GM19043 (cell line): ENCODE results near the gene NEK11.
A peak's percentile ranks its signal among the peaks of the same experiment; 100 is the strongest.

Experiments used
- ATAC-seq: cut with Tn5 transposase; IDR thresholded peaks from one replicate; pipeline ENCODE4 v1.9.1; 2021; ENCODE audit warnings: low read depth; ENCODE audit not compliant: unreplicated experiment

NEK11 gene

DNA sequence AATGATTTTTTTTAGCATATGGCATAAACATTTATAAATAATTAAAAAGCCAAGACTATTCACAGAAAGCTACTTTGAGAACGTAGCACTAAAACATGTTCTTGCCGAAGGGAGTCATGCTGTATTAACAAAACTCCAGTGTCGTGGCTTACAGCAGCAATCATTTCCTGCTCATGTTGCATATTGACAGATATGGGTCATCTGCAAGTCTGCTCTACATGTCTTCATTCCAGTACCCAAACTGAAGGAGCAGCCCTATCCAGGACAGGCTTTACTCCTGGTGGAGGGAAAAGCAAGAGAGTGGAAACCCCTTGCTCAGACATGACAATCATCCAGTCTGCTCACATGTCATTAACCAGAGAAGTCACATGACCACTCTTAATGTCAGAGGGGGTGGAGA, 87.6 kb downstream of the NEK11 start:
- ATAC-seq = no peak

- ATAC-seq = no peak
Measured at GRCh38 chr3:131125684-131126083, 99.0 kb downstream of the NEK11 start.

- ATAC-seq = no peak
Measured at GRCh38 chr3:131140891-131141290, 114.2 kb downstream of the NEK11 start.

- ATAC-seq = no peak
Measured at GRCh38 chr3:131141770-131142169, 115.1 kb downstream of the NEK11 start.

DNA sequence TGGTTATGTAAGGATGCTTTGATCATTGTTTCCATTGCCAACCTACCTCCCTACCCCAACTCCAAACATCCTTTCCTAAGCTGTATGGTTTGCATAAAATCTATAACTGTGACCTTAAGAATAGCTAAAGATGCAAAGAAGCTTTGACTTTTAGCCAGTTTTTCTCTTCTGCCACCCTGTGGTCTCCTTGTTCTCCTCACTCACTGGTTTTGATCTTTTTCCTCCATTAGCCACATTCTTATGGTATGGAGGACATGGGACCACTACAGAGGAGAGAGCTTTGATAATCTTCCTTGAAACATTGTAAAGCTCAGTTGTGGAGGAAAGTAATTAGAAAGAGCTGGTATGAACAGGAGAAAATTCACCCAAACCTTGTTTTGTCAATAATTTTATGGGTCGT, 115.9 kb downstream of the NEK11 start:
- ATAC-seq = no peak

- ATAC-seq = no peak
Measured at GRCh38 chr3:131143802-131144201, 117.1 kb downstream of the NEK11 start.

DNA sequence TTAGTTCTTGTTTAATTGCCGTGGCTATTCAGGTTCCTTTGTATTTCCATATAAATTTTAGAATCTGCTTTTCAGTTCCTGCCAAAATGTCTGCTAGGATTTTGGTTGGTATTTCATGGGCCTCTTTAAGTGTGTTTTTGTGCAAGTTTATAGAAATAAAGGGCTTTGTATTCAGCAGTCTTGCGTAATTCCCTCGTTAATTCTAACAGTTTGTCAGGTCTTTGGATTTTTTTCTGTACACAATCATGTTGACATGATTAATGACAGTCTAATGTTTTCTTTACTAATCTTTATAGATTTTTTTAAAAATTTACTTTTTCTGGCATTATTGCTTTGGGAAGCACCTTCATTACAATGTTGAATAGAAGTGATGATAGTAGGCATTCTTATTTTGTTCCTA, 120.9 kb downstream of the NEK11 start:
- no peak for ATAC-seq

- ATAC-seq = no peak
Measured at GRCh38 chr3:131158434-131158833, 131.8 kb downstream of the NEK11 start.

DNA sequence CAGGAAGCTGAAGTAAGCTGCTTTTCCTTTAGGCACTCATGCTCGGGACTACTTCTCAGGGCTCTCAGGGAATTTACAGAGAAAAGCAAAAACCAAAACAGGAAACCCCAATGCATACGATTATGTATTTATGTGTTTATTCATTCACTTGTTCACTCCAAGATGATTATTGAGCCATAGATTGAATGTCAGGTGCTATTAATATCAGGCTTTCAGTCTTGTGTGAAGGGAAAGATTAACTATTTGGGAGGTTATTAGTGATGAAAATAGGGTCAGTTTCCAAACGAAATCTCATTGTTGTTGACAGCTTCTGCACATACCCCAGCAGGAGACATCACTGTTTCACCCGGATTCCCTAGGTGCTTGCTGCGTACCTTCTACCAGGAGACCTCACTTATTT, 135.8 kb downstream of the NEK11 start:
- ATAC-seq = no peak

GRCh38 chr3:131167867-131168266, 141.2 kb downstream of the NEK11 start:
- no peak for ATAC-seq

DNA sequence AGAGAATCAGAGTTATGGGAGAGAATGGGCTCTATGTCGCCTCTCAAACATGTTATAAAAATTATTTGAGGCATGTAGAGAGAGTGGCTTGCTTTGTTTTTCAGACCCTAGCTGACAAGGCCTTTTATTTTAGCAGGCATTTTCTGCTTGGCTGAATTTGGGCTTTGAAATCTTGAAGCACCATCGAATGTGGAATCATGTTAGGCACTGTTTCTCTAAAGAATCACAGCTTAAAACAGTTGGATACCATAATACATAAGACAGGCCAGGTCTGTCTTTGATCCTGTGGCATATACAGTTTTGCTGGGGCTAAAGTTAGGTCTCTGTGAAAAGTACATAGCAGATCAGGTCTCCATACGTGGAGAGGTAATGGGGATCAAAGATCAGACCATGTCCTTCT, 142.7 kb downstream of the NEK11 start:
- no peak for ATAC-seq

GRCh38 chr3:131172502-131173200, 146.0 kb downstream of the NEK11 start:
- ATAC-seq = no peak

- peak; percentile 95 for ATAC-seq
Measured at GRCh38 chr3:131174752-131175151, 148.1 kb downstream of the NEK11 start.

DNA sequence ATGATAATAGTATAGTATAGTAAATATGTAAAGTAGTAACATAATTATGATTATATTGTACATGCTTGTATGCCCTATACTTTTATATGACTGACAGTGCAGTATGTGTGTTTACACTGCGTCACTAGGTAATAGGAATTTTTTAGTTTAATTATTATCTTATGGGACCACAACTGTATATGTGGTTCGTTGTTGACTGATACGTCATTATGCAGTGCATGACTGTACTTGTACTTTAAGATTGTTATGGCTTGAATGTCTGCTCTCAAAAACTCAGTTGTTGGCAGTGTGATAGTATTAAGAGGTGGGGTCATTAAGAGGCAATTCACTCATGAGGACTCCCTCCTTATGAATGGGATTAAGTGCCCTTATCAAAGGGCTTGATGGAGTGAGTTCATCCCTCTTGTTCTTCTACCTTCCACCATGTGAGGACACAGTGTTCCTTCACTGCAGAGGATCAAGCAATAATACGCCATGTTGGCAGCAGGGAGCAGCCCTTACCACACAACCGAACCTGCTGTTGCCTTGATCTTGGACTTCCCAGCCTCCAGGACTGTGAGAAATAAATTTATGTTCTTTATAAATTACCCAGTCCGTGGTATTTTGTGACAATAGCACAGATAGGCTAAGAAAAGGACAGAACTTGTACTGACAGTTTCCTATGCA, 152.2 kb downstream of the NEK11 start:
- ATAC-seq = no peak

DNA sequence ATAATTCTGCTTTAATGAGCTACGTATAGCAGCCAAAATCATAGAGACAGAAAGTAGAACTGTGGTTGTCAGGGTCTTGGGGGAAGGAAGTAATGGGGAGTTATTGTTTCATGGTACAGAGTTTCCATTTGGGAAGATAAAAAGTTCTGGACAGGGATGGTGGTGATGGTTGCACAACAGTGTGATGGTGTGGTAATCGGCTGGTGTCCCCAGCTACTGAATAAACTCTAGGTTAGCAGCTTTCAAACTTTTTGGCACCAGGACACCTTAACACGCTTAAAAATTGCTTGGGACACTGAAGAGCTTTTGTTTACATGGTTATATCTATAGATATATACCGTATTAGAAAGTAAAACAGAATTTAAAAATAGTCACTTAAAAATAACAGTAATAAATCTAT, 166.0 kb downstream of the NEK11 start:
- ATAC-seq = no peak

- ATAC-seq = no peak
Measured at GRCh38 chr3:131193641-131194238, 167.1 kb downstream of the NEK11 start.

DNA sequence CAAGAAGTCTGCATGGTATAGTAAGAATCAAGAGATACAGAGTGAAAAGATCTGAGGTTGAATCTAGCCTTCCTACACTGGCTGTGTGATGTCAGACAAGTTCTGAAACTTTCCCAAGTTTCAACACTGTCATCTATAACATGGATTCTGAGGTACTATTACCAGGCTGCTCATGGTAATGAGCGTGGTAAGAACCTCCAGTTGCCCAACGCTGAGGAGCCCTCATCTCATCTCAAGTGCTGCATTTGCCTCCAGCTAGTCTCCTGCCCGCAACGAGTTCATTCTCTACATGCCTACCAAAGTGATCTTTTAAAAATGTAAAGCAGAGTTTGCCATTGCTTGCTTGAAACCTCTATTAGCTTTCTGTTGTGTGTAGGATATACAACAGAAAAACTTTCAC, 168.1 kb downstream of the NEK11 start:
- ATAC-seq = no peak

DNA sequence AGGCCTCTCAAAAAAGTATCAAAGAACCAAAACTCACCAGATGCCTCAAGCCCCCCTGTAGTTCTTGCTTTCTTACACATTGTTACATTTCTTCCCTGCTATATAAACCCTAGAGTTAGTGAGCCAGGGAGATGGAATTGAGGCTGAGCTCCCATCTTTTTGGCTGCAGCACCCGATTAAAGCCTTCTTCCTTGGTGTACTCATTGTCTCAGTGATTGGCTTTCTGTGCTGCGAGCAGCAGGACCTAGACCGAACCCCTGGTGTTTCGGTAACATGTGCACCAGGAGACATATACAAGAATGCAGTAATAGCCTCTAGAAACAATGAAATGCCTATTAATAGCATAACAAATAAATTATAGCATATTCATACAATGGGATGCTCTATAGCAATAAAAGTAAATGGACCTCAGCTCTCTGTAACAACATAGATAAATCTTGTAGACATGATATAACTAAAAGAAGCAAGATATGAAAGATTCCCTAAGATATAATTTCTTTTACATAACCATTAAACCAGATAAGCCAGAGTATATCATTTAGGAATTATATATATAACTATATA, 174.0 kb downstream of the NEK11 start:
- ATAC-seq = no peak

GRCh38 chr3:131216330-131216729, 189.7 kb downstream of the NEK11 start:
- no peak for ATAC-seq

- ATAC-seq = no peak
Measured at GRCh38 chr3:131216801-131217200, 190.1 kb downstream of the NEK11 start.

DNA sequence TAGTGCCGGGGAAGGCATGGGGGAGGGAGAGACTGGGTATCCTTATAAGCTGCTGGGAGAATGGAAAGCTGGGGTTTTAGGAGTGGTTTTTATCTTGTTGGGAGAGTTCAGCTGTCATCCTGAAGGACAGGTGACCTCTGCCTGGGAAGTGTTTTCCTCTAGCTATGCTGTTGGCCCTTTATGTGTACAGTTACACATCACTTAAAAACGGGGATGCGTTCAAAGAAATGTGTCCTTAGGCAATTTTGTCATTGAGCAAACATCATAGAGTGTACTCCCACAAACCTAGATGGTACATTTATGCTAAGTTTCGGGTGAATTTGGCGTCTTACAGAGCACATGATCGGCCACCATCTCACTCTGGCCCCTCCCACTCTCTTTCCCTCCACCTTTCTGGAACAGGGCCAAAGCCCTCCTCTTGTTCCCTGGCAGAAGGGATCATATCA, 190.6 kb downstream of the NEK11 start:
- no peak for ATAC-seq

DNA sequence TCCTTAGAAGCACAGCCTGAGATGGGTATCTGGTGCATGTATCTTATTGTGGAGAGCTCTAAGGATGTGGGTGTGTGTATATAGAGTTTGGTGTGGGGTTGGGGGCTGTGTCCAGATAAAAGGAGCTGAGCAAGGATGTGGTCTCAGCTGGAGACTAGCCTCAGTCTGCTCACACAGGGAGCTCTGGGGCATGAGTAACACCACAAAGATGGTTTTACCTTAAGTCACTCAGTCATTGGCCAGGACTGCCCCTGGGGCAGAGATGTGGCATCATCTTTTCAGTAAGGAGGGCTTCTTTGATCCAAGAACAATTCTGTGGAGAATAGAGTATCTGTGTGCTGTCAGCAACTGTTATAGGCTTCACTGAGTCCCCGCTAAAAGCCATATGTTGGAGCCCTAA, 191.5 kb downstream of the NEK11 start:
- no peak for ATAC-seq
